ENCODE measurements around the gene CDH5.

- TF ChIP-seq POLR2AphosphoS5 (IDR thresholded peaks at IDR 0.05; ENCODE audit: low read depth, low read length) (no peak), TAF1 (IDR thresholded peaks at IDR 0.05; ENCODE audit: borderline replicate concordance, insufficient read depth, low read length) (no peak), REST (IDR thresholded peaks at IDR 0.05; ENCODE audit: insufficient read depth in 1 of 2, low read depth in 2 of 2, low read length in 2 of 2) (no peak), SIN3A (IDR thresholded peaks at IDR 0.05; ENCODE audit: borderline replicate concordance, insufficient read depth, low read length) (no peak), FOXP2 (optimal IDR thresholded peaks at IDR 0.05; ENCODE audit: borderline replicate concordance, extremely low read depth, extremely low read length, insufficient read depth) (no peak)
Measured at GRCh38 chr16:66344533-66345145, 21.9 kb upstream of the CDH5 start.

Measured in PFSK-1 (cell line).